Activated T-helper 1 cell treated with anti-CD3 and anti-CD28 coated beads, Interleukin-12 subunit alpha, Interleukin-12 subunit beta, Interleukin-2, Interleukin-4 antibody, amounts not matched to agents 30 ng/mL and 10 ng/mL and 1 ng/mL, durations not matched to agents 14 hours and 24 hours and 36 hours (primary cell): ENCODE measurements around the gene COX15. TPM values are rescaled to one million over a fixed set of nuclear protein-coding genes. Genes with fewer than 3 reads are reported as not detected.

Experiments used
- DNase-seq: peaks from one replicate; pipeline ENCODE4 v3.0.0; 2021; ENCODE audit warnings: low spot score
- H3K27ac Mint-ChIP-seq: one replicate; pipeline ENCODE4 v1.8.0; 2021; ENCODE audit warnings: mild to moderate bottlenecking, mixed read lengths
- H3K27me3 Mint-ChIP-seq: one replicate; pipeline ENCODE4 v1.8.0; 2022; ENCODE audit warnings: mild to moderate bottlenecking, moderate library complexity, mixed read lengths; ENCODE audit not compliant: insufficient read depth
- H3K36me3 Mint-ChIP-seq: one replicate; pipeline ENCODE4 v1.8.0; 2021; ENCODE audit warnings: low read depth, mixed read lengths
- H3K4me1 Mint-ChIP-seq: one replicate; pipeline ENCODE4 v1.8.0; 2021; ENCODE audit warnings: low read depth, mixed read lengths
- H3K4me3 Mint-ChIP-seq: one replicate; pipeline ENCODE4 v1.8.0; 2021; ENCODE audit warnings: mild to moderate bottlenecking, moderate library complexity, mixed read lengths
- H3K9me3 Mint-ChIP-seq: one replicate; pipeline ENCODE4 v1.8.0; 2021; ENCODE audit warnings: mixed read lengths
- intact Hi-C: fragments of 100-400 bp; cut with micrococcal nuclease; formaldehyde crosslinking; loops from one replicate; pipeline ENCODE4 v1.15.1; 2024
- total RNA-seq: library from RNA; stranded (reverse); gene quantifications from 2 replicates; pipeline ENCODE4 v1.2.3, GENCODE V29; 2022

The COX15 gene
- 36.7 and 38.1 TPM in 2 replicates for total RNA-seq

DNA sequence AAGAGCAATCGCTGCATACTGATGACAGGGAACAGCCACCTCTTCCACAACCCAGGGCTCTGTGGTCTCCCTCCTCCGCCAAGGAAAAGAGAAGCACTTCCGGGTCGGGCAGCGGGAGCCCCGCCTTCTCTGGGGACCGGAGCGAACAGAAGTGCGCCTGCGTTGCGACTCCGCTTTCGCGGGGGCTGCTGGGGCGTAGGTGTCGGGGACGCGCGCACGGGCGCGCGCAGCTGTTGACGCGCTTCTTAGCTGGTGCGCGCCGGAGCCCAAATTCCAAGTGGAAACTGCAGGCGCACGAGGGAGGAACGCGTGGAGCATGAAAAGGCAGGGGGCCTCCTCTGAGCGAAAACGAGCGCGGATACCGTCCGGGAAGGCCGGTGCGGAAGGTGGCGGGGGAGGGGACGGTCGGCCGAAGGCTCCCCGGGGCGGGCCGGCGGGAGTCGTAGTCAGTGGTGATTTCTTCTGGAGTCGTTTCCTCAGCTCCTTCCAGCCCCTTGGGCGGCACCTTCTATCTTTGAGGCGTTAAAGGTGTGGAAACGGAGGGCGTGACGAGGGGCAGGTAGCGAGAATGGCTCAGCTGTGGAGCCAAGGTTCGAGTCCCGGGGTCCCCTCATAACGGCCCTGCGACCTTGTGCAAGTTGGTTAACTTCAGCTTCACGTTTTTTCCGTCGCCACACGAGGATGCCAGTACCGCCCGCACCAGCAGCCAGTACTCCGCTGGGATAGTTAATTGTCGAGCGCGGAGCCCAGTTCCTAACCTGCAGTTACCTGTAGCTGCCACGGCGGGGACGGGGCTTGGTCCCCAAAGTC lies at the start of gene COX15, which contains the start of gene CUTC:
Gene COX15 (minus strand): TSS at position 95 of the 810 bp plus-strand sequence. CDS start 78 bp downstream, at position 17.
Gene CUTC (plus strand): TSS at position 202 of the 810 bp plus-strand sequence. CDS start 115 bp downstream, at position 317.
- peak; percentile 94 for DNase-seq
- no peaks in the 10 kb centered on the region for H3K9me3 Mint-ChIP-seq
- peaks cover 31% of the 10 kb centered on the region for H3K36me3 Mint-ChIP-seq
- peak within 1 kb of the TSS; percentile 98 for H3K4me3 Mint-ChIP-seq
- intact Hi-C loops, result loop anchor here (1.0 to 10.0 kb wide), 6 partner anchors 112 to 803 kb away; partner anchors contain the start of genes BLOC1S2, DNMBP, ERLIN1 and GOT1
- peaks cover 40% of the 10 kb centered on the region for H3K4me1 Mint-ChIP-seq
- H3K27ac Mint-ChIP-seq, result peak within 1 kb of the TSS; percentile 99
- H3K27me3 Mint-ChIP-seq, result no peaks in the 10 kb centered on the region

DNA sequence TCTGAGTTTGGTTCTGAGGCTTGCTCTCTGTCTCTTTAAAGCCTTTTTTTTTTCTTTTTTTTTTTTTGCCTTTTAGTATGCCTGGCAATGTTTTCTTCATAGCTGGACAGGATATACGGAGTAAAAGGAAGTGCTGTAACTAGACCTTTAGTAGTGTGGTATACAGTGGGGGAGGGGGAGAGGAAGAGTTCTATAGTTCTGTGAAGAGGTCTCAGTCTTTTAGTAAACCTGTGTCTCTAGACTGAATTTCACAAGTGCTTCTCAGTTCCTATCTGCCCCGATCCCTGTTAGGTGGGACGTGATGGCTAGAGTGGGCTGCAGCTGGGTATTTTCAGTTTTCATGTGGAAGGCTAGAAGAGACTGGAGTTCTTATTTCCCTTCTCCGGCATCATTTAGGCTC lies 47.4 kb upstream of the COX15 start:
- no peak for DNase-seq
- H3K36me3 Mint-ChIP-seq, result no peaks in the 10 kb centered on the region
- intact Hi-C loops, result no loop called here
- H3K27ac Mint-ChIP-seq, result no peak overlapping the region
- H3K9me3 Mint-ChIP-seq, result no peaks in the 10 kb centered on the region
- H3K27me3 Mint-ChIP-seq, result peaks cover 8% of the 10 kb centered on the region
- peaks cover 6% of the 10 kb centered on the region for H3K4me1 Mint-ChIP-seq
- no peak overlapping the region for H3K4me3 Mint-ChIP-seq

DNA sequence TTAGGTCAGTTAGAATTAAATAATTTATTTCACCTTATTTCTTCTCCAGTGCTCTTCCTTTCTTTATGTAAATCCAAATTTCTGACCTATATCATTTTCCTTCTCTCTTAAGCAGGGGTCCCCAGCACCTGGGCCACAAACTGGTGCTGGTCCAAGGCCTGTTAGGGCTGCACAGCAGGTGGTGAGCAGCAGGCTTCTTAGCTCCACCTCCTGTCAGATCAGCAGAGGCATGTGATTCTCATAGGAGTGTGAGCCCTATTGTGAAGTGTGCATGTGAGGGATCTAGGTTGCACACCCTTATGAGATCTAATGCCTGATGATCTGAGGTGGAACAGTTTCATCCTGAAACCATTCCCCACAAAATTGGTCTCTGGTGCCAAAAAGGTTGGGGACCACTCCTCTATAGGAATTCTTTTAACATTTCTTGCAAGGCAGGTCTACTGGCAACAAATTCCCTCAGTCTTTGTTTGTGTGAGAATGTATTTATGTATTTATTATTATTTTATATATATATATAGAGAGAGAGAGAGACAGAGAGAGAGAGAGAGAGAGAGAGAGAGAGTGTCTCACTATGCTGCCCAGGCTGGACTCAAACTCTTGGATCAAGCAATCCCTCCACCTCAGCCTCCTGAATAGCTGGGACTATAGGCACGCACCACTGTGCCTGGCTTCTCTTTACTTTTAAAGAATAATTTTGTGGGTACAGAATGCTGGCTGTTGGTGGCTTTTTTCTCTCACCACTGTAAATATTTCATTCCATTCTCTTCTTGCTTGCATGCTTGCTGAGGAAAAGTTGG lies 46.2 kb upstream of the COX15 start:
- Mint-ChIP-seq H3K27me3 (peaks cover 8% of the 10 kb centered on the region), H3K36me3 (no peaks in the 10 kb centered on the region), H3K4me1 (peaks cover 6% of the 10 kb centered on the region), H3K4me3 (no peak overlapping the region), H3K9me3 (no peaks in the 10 kb centered on the region), H3K27ac (no peak overlapping the region)
- no peak for DNase-seq
- intact Hi-C loops, result no loop called here

DNA sequence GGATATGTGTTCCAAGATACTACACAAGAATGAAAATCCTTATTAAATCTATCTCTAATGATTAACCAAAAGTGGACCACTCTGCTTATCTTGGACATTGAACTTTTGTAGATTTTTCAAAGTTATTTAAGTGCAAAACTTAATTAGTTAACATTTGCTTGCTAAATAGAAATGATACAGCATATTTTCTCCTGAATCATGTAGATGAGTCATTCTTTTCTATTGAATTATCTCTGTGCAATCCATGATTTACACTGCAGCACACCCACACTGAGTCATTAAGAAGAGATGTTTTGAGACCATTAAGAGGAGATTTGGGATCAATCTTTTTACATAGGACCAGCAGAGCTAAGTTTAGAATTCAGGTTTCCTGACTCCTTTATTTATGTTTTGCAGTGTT lies 43.9 kb upstream of the COX15 start:
- H3K4me3 Mint-ChIP-seq, result no peak overlapping the region
- intact Hi-C loops, result no loop called here

DNA sequence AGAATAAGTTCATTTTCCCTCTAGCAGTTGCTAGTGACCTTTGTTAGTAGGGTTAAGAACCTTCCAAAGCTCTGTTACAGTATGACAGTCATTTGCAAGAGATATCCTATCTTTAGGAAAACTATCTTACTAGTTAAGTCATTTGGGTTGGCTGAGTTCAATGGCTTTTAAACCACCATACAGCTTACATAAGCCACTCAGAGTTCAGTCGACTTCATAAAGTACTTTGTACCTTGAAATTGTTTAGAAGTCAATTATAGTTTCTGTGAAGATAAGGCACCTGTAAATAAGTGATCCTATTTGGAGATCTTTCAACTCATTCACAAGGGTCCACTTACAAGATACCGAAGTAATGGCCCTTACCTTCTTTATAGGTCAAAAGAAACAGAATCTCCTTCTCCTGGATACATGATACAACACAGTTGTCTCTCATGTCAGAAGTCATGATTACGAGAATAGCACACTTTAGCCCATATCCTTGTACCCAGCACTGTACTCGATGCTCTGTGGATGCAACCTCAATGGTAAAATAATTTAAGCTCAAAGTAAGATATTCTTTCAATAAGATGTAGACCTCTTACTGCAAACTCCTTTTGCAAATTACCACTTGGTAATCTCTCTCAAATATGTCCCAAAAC lies 38.6 kb upstream of the COX15 start:
- intact Hi-C loops, result no loop called here
- DNase-seq, result no peak
- no peaks in the 10 kb centered on the region for H3K9me3 Mint-ChIP-seq
- H3K27me3 Mint-ChIP-seq, result peaks cover 2% of the 10 kb centered on the region
- no peaks in the 10 kb centered on the region for H3K36me3 Mint-ChIP-seq
- no peak overlapping the region for H3K4me3 Mint-ChIP-seq
- H3K4me1 Mint-ChIP-seq, result no peaks in the 10 kb centered on the region
- H3K27ac Mint-ChIP-seq, result no peak overlapping the region

More for the DNA sequence above, 43.9 kb upstream of the COX15 start:
- H3K36me3 Mint-ChIP-seq, result no peaks in the 10 kb centered on the region
- peaks cover 6% of the 10 kb centered on the region for H3K4me1 Mint-ChIP-seq
- DNase-seq, result no peak
- peaks cover 8% of the 10 kb centered on the region for H3K27me3 Mint-ChIP-seq
- H3K27ac Mint-ChIP-seq, result no peak overlapping the region
- no peaks in the 10 kb centered on the region for H3K9me3 Mint-ChIP-seq

DNA sequence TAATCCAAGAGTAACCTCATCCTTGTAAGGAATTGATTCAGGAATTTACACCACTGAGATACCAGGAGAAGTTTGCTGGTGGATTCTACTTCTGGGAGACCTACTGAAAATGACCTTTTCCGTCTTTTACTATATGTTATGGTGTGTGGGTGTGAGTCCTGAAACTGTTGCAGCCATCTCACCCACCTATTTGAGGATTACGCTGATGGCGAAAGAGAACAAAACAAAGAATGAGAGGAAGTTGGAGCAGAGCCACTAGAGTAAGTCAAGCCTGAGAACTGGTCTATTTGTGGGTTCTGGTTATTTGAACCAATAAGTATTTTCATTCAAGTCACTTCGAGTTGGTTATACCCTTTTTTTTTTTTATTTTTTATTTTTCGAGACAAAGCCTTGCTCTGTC lies 37.8 kb upstream of the COX15 start:
- Mint-ChIP-seq H3K36me3 (no peaks in the 10 kb centered on the region), H3K9me3 (no peaks in the 10 kb centered on the region), H3K4me1 (no peaks in the 10 kb centered on the region), H3K27ac (no peak overlapping the region), H3K27me3 (peaks cover 2% of the 10 kb centered on the region), H3K4me3 (no peak overlapping the region)
- no peak for DNase-seq
- intact Hi-C loops, result no loop called here

DNA sequence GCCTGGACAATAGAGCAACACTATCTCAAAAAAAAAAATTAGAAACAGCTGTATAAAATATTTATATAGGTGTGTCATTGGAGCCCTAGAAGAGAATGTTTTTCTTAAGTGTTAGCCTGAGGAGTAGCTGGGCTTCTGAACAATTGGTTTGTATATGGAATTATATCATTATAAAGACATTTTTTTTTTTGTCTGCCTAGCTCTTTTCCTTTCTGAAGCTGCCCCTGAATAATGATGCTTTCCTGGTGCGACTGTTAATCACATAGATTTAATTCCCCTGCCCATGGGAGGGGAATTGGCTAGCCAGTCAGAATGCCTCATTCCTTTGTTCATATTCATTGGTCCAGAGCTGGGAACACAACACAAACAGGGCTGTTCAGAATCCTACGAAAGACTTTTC lies 36.6 kb upstream of the COX15 start:
- H3K36me3 Mint-ChIP-seq, result no peaks in the 10 kb centered on the region
- H3K27ac Mint-ChIP-seq, result no peak overlapping the region
- intact Hi-C loops, result no loop called here
- peaks cover 2% of the 10 kb centered on the region for H3K27me3 Mint-ChIP-seq
- DNase-seq, result no peak
- H3K9me3 Mint-ChIP-seq, result no peaks in the 10 kb centered on the region
- no peaks in the 10 kb centered on the region for H3K4me1 Mint-ChIP-seq
- no peak overlapping the region for H3K4me3 Mint-ChIP-seq

DNA sequence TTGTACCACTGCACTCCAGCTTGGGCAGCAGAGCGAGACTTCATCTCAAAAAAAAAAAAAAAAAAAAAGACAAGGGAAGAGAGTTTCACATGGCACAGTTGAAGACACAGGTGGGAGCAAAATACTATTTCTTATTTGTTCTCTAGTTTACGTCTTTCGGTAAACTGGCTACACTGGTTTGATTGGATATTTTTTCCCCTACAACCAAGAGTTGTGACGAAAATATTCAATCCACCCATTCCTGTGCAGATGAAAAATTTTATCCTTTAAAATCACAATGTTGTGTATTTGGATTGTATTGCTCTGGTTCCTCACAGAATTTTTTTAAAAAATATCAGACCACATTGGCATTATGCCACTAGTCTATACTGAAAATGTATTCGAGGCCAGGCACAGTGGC lies 36.0 kb upstream of the COX15 start:
- Mint-ChIP-seq H3K4me3 (no peak overlapping the region), H3K27me3 (peaks cover 2% of the 10 kb centered on the region), H3K36me3 (peaks cover 2% of the 10 kb centered on the region), H3K4me1 (no peaks in the 10 kb centered on the region), H3K9me3 (peaks cover 3% of the 10 kb centered on the region), H3K27ac (no peak overlapping the region)
- DNase-seq, result no peak
- intact Hi-C loops, result no loop called here

DNA sequence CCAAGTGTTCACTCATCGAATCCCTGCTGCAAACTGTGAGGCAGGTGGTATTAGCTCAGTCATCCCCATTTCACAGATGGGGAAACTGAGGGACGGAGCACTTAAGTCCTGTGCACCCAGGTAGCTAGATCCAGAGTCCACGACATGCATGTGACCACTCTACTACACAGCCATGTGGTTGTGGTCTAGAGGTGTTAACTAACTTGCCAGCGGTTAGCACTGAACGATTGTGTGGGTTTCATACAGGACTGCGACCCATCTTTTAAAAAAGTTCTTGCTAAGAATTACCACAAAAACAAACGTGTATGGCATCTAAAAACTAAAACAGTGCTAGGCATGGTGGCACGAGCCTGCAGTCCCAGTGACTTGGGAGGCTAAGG lies 34.4 kb upstream of the COX15 start:
- H3K36me3 Mint-ChIP-seq, result peaks cover 10% of the 10 kb centered on the region
- no peak overlapping the region for H3K27ac Mint-ChIP-seq
- peaks cover 2% of the 10 kb centered on the region for H3K27me3 Mint-ChIP-seq
- DNase-seq, result no peak
- peaks cover 7% of the 10 kb centered on the region for H3K9me3 Mint-ChIP-seq
- no peaks in the 10 kb centered on the region for H3K4me1 Mint-ChIP-seq
- intact Hi-C loops, result no loop called here
- no peak overlapping the region for H3K4me3 Mint-ChIP-seq

DNA sequence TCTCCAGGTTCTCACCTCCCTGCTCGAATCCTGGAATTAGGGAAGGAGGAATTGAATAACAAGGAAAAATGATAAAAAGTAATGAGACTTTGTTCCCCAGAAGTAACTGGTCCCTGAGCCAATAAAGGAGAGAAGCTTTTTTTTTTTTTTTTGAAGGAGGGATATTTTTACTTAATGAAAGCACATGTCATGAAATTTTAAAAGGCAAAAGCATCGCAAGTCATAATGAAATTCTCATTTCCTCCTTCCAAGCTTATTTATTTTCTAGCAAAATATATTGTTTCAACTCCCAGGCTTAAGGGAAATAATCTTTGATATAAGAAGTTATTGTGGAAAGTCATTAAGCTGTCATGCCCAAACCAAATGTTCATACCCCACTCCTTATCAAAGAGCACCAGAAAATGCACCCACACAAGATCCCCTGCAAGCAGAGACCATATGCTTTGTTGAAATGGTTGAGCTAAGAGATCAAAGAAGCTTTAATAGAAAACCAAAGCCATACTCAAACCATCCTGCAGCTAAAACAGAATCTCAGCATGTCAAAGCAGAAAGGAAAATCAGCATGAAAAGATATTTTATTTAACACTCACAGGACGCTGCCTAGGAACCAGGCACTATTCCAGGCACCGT lies 33.9 kb upstream of the COX15 start:
- DNase-seq, result no peak
- Mint-ChIP-seq H3K4me3 (no peak overlapping the region), H3K4me1 (no peaks in the 10 kb centered on the region), H3K27me3 (peaks cover 2% of the 10 kb centered on the region), H3K9me3 (peaks cover 7% of the 10 kb centered on the region), H3K27ac (no peak overlapping the region), H3K36me3 (peaks cover 13% of the 10 kb centered on the region)
- intact Hi-C loops, result no loop called here

DNA sequence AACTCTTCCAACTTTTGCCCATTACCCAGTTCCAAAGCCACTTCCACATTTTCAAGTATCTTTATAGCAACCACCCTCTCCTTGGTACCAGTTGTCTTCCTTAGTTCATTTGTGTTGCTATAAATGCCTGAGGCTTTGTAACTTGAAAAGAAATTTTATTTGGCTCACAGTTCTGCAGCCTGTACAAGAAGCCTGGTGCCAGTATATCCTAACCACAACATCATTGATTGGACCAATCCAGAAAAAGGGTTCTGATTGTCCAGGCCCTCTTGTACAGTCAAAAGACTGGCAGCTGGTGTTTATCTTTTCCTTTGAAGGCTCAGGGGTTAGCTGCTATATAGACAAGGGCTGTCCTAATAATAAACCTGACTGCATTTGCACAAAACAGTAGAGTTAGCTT lies 29.4 kb upstream of the COX15 start:
- H3K27me3 Mint-ChIP-seq, result no peaks in the 10 kb centered on the region
- H3K9me3 Mint-ChIP-seq, result peaks cover 7% of the 10 kb centered on the region
- DNase-seq, result no peak
- no peak overlapping the region for H3K4me3 Mint-ChIP-seq
- intact Hi-C loops, result no loop called here
- H3K36me3 Mint-ChIP-seq, result peaks cover 43% of the 10 kb centered on the region
- no peak overlapping the region for H3K27ac Mint-ChIP-seq
- no peaks in the 10 kb centered on the region for H3K4me1 Mint-ChIP-seq

DNA sequence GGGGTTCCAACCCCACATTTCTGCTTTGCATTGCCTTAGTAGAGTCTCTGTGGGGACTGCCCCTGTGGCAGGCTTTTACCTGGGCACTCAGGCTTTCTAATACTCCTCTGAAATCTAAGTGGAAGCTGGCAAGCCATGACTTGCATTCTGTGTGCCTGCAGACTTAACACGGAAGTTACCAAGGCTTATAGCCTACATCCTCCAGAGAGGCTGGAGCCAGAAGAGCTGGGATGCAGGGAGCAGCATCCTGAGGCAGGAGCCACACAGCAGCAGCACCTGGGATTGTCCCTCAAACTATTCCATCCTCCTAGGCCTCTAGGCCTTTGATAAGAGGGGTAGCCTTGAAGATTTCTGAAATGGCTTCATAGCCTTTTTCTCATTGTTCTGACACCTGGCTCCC lies 28.4 kb upstream of the COX15 start:
- intact Hi-C loops, result no loop called here
- no peak overlapping the region for H3K27ac Mint-ChIP-seq
- no peak overlapping the region for H3K4me3 Mint-ChIP-seq
- DNase-seq, result no peak
- peaks cover 50% of the 10 kb centered on the region for H3K36me3 Mint-ChIP-seq
- peaks cover 7% of the 10 kb centered on the region for H3K9me3 Mint-ChIP-seq
- no peaks in the 10 kb centered on the region for H3K4me1 Mint-ChIP-seq
- H3K27me3 Mint-ChIP-seq, result no peaks in the 10 kb centered on the region
